Fibroblast of the conjunctiva (primary cell): ENCODE data around the gene CACNA2D2.

ENCODE experiments used
- DNase-seq: peaks from one replicate; pipeline ENCODE4 v3.0.0-alpha.2; 2010; ENCODE audit warnings: low read depth

The CACNA2D2 gene

DNA sequence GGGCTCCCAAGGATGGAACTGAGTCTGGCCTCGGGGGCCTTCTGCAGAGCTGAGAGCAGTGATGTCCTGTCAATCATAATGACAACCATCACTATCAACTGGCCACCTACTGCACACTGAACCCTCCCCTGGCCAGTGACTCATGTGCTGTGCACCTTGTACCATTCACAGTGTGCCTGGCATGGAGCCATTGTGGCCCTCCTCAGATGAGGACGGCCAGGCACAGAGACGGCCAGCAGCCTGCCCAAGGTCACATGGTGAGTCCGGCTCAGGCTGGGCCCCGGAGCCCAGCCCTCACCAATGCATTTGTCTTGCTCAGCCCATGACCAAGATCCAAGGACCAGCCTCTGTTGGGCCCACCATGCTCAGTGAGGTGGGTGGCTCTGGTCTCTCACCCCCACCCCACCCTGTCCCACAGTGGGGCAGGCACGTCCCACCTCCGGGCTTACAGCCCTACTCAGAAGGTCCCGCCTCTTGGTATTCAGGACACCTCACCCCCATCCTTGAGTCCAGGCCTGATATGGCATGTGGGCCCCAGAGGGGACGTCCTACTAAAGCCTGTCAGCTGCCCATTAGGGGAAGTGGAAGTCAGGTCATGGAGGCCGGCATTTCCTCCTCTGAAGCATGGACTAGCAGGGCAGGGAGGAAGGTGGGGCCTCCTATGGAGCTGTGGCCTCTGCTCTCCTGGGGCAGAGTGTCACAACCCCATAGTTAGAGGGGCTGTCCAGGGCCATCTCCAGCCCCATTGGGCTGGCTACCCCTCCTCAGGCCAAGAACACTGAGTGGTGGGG lies 108.2 kb downstream of the CACNA2D2 start:
- DNase-seq, result no peak

DNA sequence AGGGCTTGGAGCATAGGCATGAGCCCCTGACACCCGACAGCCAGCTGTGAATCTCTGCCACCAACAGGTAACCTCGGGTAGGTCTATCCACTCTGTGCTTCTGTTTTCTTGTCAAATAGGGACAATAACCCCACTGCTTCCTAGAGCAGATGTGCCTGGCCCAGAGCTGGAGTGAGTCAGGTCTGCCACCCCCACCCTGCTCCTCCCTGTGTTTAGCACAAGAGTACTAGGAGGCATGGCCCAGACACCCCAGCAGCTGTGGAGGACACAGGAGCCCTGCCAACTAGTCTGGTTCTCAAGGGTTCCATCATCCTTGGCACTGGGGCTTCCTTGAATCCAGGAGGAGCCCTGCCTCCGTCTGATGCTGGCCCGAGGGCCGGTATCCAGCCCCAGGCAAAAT lies 110.4 kb downstream of the CACNA2D2 start:
- no peak for DNase-seq

DNA sequence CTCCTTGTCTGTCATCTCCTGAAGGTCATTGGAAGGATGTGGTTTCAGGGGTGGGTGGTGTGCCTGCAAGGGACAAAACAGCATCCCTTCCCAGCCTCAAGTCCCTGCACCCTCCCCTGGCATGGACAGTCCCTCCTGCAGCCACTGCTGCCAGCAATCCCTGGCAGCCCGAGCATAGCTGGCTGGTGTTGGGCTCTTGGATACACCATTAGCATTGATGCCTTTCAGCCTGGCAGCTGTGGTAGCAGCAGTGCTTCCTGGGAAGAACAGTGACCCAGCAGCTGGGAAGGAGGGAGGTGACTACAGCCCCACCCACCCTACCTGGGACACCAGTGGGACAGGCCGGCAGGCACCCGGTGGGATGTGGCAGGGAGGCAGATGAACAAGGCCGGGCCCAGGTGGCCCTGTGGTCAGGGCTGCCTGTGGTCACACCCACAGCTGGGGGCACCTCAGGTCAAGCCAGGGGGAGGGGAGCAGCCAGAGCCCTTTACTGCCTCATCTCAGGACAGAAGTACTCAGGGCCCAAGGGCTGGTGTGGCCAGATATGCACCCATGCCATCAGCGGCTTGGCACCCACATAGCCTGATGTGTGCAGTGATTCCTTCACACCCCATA lies 111.2 kb downstream of the CACNA2D2 start:
- no peak for DNase-seq

DNA sequence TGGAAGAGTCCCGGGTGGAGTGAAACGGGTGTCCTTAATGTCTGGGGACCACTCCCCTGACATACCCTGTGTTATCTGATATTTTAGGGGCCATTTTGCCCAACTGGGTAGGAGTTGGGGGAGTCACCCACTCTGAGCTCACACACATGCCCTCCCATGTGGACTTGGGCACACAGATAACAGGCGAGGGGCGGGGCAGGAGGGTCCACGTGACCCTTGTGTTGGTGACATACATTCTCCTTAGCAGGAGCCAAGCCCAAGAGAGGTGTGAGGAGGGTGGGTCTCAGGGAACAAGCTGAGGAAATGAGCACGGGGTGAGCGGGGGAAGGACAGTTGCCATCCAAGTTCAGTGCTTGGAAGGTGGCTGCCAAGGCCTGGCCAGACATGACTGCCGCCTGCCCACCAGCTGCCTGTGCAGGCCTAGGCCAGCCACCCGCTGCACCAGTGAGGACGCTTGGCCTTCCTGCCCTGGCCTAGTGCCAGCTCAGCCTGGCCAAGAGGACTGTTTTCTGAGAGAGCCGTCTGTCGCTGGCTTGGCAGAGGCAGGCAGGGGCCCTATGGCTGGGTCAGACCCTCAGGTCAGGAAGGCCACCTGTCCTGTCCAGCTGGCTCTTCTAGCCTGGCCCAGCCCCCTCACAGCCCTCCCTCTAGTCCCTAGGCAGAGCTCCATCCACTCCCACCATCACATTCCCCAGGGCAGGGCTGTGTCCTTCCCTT lies 112.8 kb downstream of the CACNA2D2 start:
- DNase-seq, result no peak

DNA sequence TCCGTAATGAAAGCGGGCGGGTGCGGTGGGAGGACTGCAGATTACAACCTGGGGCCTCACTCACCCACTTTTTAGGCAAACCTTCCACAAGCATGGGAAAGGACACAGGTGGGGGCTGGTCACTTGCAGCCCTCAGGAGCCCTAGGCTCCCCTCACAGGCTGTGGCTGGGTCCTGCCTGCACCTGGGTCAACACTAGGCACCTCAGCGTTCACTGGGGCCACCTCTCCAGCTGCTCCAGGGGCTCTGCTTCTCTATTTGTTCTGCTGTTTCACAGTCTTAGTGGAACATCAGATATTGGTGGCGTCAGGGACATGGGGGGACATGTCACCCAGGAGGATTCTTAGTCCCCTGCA lies 114.0 kb downstream of the CACNA2D2 start:
- no peak for DNase-seq

DNA sequence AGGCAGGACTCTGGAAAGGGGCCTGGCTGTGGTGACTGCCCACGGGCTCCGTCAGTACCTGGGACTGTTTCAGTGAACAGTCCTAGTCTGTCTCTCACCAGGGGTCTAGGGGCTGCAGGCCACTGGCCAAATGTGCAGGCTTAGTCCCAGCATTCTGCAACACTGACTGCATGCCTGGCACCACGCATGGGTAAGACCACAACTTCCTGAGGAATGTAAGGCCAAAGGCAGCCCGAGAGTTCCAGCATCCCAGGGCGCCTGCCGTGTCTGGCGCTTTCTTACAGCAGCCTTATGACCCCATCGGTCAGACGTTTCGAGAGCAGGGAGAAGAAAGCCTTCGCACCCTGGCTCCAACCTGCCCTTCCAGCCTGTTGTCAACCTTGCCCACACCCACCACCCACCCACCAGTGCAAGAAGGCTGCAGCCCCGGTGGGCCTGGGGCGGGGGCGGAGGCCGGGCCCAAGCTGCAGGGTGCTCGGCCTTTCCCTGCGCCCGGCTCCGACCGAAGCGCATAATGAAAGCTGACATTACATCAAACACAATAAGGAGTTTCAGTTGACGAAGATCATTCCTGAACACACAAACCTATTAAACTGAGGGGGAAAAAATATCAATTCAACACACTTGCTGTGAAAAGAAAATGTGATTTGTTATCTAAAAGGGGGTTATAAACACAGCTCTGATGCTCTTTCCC lies 114.6 kb downstream of the CACNA2D2 start:
- DNase-seq, result no peak

DNA sequence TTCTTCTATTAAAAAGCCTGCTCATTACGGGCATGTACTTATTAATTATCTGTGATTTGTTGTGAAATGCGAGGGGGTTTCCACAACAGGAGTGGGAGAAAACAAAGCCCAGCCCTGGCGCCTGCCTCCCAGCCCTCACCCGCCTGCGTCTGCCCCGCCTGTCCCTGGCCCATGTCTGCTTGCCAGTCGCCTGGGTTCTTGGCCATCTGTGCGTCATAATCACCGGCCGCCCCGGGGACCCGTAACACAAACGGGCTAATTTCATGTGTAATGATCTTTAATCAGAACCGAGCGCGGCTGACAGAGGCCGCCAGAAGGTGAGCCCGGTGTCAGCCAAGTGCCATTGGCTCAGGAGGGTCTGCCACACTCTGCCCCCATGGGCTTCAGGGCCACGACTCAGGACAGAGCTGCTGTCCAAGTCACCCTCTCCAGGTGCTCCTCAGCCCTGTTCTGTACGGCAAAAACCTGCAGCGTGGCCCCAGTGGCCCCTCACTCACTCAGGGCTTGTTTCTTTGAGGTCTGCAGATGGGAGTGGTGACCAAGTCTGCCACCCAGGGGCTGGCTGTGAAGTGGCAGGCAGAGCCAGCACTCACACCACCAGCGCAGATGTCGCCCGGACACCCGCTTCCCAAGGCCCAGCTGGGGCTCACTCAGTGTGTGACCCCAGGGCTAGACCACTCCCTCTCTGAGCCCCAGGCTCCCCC lies 115.3 kb downstream of the CACNA2D2 start:
- no peak for DNase-seq

DNA sequence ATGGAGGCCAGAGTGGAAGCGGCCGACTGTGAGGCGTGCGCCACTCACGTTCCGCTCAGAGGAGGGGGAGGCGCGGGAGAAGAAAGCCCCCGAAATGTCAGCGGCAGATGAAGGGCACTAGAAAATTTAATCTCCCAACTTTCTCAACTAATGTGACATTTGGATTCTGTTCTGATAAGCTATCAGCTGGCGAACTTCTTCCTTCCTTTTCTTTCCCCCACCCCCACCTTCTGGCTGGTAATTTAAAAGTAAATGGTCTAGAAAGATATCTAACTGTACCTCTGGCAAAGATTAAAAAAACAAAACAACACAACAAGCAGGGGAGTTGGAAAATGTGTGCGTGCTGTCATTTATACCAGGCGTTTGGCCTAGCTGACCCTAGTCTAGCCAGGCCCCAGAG lies 117.7 kb downstream of the CACNA2D2 start:
- DNase-seq, result no peak

DNA sequence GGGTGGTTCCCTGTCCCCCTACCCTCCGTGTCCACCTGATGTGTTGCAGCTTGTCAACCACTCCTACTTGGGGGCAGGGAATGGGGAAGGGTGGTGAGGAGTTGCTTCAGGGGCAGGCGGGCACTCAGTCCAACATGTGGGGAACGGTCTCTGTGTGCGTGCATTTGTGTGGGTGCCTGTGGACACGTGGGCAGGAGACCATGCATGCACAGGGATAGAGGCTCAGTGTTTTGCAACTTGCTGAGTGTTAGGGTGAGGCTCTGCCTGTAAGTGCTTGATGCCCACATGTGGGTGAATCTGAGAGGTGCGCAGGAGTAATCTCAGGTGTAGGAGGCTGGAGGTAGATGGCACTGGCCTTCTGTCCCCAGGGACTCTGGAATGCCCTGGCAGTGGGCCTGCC lies 119.7 kb downstream of the CACNA2D2 start:
- no peak for DNase-seq

DNA sequence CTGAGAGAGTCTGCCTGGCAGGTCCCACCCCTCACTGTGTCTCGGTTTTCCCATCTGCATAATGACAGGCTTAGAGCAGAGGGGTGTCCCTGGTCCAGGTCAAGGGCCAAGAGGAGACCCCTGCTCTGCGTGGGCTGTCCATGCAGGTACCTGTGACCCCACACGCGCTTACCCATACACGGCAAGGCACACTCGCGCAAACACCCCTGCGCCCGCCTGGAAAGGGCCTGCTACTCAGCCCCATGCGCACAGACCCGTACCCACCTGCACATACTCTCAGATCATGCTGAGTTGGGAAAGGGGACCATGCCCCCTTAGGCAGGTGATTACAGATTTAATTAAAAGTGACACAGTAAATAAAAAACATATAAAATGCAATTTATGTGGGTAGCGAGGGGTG lies 120.7 kb downstream of the CACNA2D2 start:
- DNase-seq, result no peak

DNA sequence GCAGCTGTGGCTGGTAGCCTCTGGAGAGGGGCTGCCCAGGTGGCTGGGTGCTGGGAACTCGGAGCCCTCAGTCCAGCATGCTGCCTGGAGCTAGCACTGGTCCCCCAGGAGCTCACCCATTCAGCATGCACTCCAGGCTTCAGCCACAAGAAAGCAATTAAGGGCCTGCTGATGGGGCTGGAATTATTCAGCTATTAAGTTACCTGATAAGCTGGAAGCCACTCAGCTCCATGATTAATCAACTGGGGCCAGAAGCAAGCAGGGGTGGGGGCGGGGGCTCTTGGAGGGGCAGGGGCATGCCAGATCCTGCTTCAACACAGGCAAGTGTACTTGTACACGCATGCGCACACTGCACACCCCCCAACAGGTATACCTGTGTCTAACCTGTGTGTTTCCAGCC lies 122.1 kb downstream of the CACNA2D2 start:
- no peak for DNase-seq

DNA sequence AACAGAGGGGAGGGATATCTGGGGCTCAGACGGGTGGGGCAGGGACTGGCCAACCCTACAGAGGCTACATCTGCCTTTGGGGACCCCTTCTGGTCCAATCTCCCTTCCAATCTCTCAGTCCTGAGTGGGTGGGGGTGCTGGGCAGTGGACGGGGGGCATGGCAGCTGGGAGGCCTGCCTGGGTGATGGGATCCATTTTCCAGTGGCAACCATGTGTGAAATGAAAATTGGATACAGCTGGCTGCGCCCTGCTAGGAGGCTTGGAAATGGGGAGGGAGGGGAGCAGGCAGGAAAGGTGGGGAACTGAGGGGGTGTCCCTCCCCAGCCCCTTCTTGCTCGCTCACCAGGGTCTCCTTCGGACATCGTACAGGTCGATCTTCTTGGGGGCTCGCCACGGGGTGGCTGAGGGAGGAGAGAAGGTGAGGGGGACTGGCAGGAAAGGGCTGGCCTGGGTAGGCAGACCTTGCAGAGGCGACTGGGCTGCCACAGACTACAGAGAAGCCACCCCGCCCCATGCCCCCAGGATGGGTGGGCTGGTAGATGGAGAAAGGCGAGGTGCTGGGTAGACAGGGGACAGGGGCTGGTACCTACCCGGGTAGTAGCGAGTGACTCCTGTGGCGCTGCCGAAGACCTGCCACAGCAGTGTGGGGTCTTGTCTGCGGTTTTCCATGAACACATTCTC lies 122.9 kb downstream of the CACNA2D2 start:
- no peak for DNase-seq

DNA sequence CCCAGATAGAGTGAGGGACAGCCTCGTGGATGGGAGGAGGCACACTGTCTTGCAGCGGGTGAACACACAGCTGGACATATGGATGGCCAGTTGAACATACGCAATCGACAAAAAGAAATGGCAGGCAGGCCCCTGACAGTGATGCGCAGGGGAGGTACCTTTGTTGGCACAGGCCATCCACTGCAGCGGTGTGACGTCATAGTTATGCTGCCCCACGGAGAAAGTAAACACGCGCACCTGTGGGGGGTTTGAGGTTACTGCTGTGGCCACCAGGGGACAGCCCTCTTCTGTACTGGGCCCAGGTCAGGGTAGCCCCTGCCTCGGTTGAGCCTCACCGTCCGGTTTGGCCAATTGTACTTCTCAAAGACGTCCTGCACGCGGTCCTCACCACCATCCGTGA lies 124.7 kb downstream of the CACNA2D2 start:
- no peak for DNase-seq

DNA sequence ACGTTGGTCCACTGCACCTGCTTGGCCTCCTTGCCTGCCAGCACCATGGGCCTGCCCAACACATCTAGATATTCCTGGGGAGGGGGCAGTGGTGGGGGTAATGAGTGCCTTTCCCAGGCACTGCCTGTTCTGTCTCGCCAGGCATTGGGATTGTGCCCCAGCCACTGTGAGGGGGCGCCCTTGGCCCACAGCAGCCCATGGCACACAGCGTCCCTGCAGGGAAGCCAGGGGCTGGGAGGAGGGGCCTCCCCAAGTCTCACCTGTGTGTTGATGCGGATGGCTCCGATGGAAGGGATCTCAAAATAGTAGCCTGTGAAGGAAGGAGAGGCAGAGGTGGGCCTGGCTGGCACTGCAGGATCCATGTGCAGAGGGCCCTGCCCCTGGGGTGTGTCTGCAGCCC lies 125.4 kb downstream of the CACNA2D2 start:
- no peak for DNase-seq

DNA sequence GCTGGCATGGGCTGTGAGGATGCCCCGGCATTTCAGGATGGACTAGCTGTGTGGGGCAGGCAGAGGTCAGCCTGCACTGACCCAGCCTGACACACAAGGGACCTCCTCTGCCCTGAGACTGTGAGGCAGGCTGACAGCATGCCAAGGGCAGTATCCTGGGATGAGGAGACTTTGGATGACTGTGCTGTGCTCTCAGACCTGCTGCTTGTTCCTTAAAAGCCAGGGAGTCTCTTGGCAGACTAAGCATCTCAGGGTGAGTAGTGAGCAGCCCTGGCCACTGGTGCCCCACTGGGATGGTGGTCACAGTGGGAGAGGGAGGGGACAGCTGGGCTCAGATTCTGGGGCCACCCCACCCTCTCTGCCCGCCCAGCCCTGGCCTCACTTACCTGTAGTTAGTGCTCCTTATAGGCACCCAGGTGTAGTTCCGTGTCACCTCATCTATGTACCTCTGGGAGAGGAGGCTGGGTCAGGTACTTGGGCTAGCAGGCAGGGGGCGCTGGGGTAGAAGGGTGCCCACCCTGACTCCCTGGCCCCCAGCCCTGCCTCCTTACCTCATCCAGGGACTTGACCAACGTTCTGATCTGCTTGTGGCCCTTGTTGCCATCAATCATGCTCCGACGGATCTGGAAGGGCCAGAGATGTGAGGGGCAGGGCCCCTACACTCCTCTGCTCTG lies 128.0 kb downstream of the CACNA2D2 start:
- DNase-seq, result no peak

DNA sequence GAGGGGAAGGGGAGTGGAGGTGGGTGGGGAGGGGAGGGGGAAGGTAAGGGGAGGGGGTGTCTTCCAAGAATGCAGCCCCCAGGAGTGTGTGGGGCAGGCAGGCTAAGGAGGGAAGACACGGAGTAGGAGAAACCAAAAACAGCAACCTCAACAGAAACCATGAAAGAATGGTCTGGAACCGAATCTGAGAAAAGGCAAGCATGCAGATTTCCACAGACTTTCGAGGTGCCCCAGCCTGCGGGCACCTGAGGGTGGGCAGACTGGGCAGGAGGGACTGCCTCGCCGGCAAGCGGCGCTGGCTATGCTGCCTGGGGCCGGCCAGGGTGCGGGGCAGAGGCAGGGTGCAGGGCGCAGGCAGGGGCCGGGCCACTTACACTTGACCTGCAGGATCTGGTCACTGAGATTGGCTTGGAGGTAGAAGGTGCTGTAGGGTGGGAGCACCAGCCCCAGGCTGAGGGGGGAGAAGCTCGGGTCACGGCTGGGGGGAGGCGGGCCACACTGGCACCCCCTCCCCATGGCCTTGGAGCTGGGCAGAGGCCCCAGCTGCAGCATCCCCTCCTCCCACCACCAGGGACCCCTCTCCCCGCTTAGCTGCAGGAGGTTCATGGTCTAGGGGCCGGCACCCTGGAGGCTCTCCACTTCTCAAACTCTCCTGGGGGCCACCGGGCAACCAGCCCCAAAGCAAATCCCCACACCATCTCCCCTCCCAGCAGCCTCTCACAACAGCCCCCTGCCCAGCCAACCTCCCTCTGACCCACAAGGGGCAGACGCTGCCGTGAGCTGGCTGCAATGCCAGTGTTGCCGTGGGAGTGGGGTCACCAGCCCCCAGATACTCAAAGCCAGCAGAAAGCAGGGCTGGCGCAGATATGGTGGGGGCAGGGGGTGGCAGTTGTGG lies 128.8 kb downstream of the CACNA2D2 start:
- no peak for DNase-seq

DNA sequence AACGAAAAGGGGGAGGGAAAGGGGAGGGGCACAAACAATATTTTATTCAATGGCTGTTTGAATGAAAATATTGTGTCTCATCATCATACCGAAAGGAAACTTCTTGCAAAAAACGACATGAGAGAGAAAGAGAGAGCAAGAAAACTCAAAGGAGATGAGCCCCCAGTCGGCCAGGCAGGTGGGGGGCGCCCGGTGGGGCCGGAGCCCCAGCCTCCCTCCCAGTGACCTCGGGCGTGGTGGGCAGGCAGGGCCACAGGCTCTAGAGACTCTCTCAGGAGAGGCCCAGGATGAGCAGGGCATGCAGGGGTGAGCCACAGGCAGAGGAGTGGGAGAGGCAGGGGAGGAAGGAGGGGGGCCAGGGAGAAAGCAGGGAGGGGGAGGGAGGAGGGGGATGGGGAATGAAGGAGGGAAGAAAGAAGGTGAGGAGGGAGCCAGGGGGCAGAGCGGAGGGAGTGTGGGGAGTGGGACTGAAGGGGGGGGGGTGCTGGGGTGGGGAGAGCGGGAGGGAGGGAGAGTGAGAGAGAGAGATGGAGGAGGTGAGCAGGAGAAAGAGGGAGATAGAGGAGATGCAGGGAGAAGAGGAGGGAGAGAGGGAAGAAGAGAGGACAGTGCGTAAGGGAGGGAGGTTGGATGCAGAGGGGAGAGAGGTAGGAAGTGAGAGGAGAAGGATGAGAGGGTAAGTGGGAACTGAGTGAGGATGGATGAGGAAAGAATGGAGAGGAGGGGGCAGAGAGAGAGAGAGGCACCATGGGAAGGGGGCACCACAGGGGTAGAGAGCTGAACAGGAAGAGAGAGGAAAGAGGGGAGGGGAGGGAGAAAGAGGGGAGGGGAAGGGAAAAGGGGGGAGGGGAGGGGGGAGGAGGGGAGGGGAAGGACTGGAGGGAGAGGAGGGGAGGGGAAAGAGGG lies 130.0 kb downstream of the CACNA2D2 start:
- no peak for DNase-seq

DNA sequence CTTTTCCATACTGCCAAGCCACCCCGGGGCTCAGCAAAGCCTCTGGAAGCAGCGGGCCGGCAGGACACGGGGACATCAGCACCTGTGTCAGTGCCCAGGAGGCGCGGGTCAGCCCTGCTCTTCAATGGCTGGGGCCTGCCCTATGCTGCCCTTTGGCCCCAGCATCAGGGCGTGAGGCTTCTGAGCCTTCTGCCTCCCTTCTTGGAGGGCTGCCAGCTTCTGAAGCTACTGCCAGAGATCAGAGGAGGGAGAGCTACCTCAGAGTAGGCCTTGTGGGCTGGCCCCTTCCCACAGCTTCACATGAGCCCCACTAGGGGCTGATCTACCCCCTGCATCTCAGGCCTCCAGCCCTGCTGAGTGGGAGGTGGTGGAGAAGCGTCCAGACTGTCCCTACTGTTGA lies 131.1 kb downstream of the CACNA2D2 start:
- no peak for DNase-seq

DNA sequence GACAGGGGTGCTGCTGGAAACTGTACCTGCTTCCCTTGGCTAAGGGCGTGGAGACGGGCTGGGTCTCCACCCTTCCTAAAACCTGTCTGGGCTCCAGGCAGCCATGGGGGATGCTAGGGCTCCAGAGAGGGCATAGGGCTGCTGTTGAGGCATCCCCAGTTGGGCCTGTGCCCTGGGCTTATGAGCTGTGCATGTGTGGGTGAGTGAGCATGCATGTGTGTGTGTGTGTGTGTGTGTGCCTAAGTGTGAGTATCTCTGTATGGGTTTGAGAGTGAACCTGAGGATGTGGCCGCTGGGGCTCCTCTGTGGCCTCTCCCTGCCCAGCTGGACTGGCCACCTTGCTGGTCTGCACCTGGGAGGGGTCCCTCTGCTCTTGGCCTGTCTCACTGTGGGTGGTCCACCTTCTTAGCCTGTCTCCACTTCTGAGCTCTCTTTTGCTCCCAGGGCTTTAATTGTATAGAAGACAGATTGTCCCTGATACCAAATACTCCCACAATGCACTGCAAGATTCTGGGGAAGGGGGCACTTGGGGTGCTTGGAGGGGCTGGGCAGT lies 132.2 kb downstream of the CACNA2D2 start:
- DNase-seq, result no peak
